ENCODE results near the gene AK3.

AK3 gene

GRCh38 chr9:4701526-4701925, 39.5 kb downstream of the AK3 start:
- no peak for DNase-seq

- no peak for DNase-seq
These were observed 40.1 kb downstream of the AK3 start for GRCh38 chr9:4700932-4701331.

- no peak for DNase-seq
These were observed 40.9 kb downstream of the AK3 start for GRCh38 chr9:4700091-4700490.

- no peak for DNase-seq
These were observed 49.2 kb downstream of the AK3 start for GRCh38 chr9:4691795-4692194.

- DNase-seq = no peak
These were observed 50.9 kb downstream of the AK3 start for GRCh38 chr9:4690144-4690543.

- no peak for DNase-seq
These were observed 51.3 kb downstream of the AK3 start for GRCh38 chr9:4689687-4690104.

- no peak for DNase-seq
These were observed 52.0 kb downstream of the AK3 start for GRCh38 chr9:4689021-4689420.

- no peak for DNase-seq
These were observed 54.4 kb downstream of the AK3 start for GRCh38 chr9:4686584-4686983.

GRCh38 chr9:4686112-4686511, 54.9 kb downstream of the AK3 start:
- no peak for DNase-seq

- DNase-seq = no peak
These were observed 56.2 kb downstream of the AK3 start for GRCh38 chr9:4684820-4685219.

- peak; percentile 18 for DNase-seq
These were observed 60.3 kb downstream of the AK3 start for GRCh38 chr9:4680750-4681149.

- DNase-seq = no peak
These were observed 60.9 kb downstream of the AK3 start for GRCh38 chr9:4680173-4680525.

GRCh38 chr9:4679268-4680172, 61.5 kb downstream of the AK3 start, which contains the start of gene CDC37L1:
TSS of gene CDC37L1 (plus strand) at chr9:4679569. CDS start at chr9:4679768, 199 bp downstream.
- DNase-seq = peak; percentile 98

GRCh38 chr9:4678679-4679267, 62.2 kb downstream of the AK3 start:
- peak; percentile 68 for DNase-seq

GRCh38 chr9:4677392-4677791, 63.6 kb downstream of the AK3 start:
- no peak for DNase-seq

- DNase-seq = peak; percentile 6
These were observed 66.2 kb downstream of the AK3 start for GRCh38 chr9:4674783-4675182.

- no peak for DNase-seq
These were observed 69.3 kb downstream of the AK3 start for GRCh38 chr9:4671737-4672136.

- no peak for DNase-seq
These were observed 70.4 kb downstream of the AK3 start for GRCh38 chr9:4670591-4670990.

- DNase-seq = no peak
These were observed 71.1 kb downstream of the AK3 start for GRCh38 chr9:4669890-4670289.

- no peak for DNase-seq
These were observed 72.4 kb downstream of the AK3 start for GRCh38 chr9:4668604-4669003.

GRCh38 chr9:4667681-4668080, 73.3 kb downstream of the AK3 start:
- no peak for DNase-seq

GRCh38 chr9:4666042-4666699, 74.8 kb downstream of the AK3 start, which contains the start of gene SPATA6L:
TSS of gene SPATA6L (minus strand) at chr9:4666480. CDS start at chr9:4666250, 230 bp downstream.
- DNase-seq = peak; percentile 92

- DNase-seq = peak; percentile 77
These were observed 75.6 kb downstream of the AK3 start for GRCh38 chr9:4665357-4665756.

- no peak for DNase-seq
These were observed 77.0 kb downstream of the AK3 start for GRCh38 chr9:4663956-4664355.

All from NCI-H69 (cell line).